Nephron progenitor cell (in vitro differentiated cells): ENCODE results near the gene UBE2E2.

Experiments
- DNase-seq: peaks from one replicate; pipeline ENCODE4 v3.0.0; 2021
- H3K27ac Mint-ChIP-seq: 2 replicates; pipeline ENCODE4 v1.8.0; 2021; ENCODE audit warnings: mild to moderate bottlenecking, moderate library complexity, mixed read lengths
- H3K27me3 Mint-ChIP-seq: 2 replicates; pipeline ENCODE4 v1.8.0; 2021; ENCODE audit warnings: mild to moderate bottlenecking, low read depth, mixed read lengths; ENCODE audit not compliant: poor library complexity
- H3K36me3 Mint-ChIP-seq: 2 replicates; pipeline ENCODE4 v1.8.0; 2021; ENCODE audit warnings: low read depth, mixed read lengths
- H3K4me1 Mint-ChIP-seq: 2 replicates; pipeline ENCODE4 v1.8.0; 2021; ENCODE audit warnings: mixed read lengths
- H3K4me3 Mint-ChIP-seq: 2 replicates; pipeline ENCODE4 v1.8.0; 2021; ENCODE audit warnings: mild to moderate bottlenecking, moderate library complexity, mixed read lengths
- H3K9me3 Mint-ChIP-seq: 2 replicates; pipeline ENCODE4 v1.8.0; 2021; ENCODE audit warnings: mild to moderate bottlenecking, moderate library complexity, mixed read lengths
- TF ChIP-seq, protein P1 (sequence below): fragments of 200-600 bp; sonication (generic); IDR thresholded peaks from 2 replicates; pipeline ENCODE4 v1.5.0; 2021; ENCODE audit warnings: antibody characterized with exemption

UBE2E2 gene

GRCh38 chr3:23182996-23183513 lies 20.1 kb upstream of the UBE2E2 start:
- no peaks in the 10 kb centered on the region for H3K9me3 Mint-ChIP-seq
- H3K4me1 Mint-ChIP-seq: no peaks in the 10 kb centered on the region
- no peak overlapping the region for H3K27ac Mint-ChIP-seq
- TF ChIP-seq, protein P1, sequence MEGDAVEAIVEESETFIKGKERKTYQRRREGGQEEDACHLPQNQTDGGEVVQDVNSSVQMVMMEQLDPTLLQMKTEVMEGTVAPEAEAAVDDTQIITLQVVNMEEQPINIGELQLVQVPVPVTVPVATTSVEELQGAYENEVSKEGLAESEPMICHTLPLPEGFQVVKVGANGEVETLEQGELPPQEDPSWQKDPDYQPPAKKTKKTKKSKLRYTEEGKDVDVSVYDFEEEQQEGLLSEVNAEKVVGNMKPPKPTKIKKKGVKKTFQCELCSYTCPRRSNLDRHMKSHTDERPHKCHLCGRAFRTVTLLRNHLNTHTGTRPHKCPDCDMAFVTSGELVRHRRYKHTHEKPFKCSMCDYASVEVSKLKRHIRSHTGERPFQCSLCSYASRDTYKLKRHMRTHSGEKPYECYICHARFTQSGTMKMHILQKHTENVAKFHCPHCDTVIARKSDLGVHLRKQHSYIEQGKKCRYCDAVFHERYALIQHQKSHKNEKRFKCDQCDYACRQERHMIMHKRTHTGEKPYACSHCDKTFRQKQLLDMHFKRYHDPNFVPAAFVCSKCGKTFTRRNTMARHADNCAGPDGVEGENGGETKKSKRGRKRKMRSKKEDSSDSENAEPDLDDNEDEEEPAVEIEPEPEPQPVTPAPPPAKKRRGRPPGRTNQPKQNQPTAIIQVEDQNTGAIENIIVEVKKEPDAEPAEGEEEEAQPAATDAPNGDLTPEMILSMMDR: no peak
- H3K4me3 Mint-ChIP-seq: no peak overlapping the region
- DNase-seq: no peak
- H3K36me3 Mint-ChIP-seq: no peaks in the 10 kb centered on the region
- no peaks in the 10 kb centered on the region for H3K27me3 Mint-ChIP-seq

GRCh38 chr3:23183731-23184130 lies 19.4 kb upstream of the UBE2E2 start:
- H3K9me3 Mint-ChIP-seq: no peaks in the 10 kb centered on the region
- TF ChIP-seq, protein P1: peak; percentile 44
- DNase-seq: peak; percentile 27
- no peaks in the 10 kb centered on the region for H3K36me3 Mint-ChIP-seq
- no peak overlapping the region for H3K4me3 Mint-ChIP-seq
- no peak overlapping the region for H3K27ac Mint-ChIP-seq
- no peaks in the 10 kb centered on the region for H3K27me3 Mint-ChIP-seq
- no peaks in the 10 kb centered on the region for H3K4me1 Mint-ChIP-seq

DNA sequence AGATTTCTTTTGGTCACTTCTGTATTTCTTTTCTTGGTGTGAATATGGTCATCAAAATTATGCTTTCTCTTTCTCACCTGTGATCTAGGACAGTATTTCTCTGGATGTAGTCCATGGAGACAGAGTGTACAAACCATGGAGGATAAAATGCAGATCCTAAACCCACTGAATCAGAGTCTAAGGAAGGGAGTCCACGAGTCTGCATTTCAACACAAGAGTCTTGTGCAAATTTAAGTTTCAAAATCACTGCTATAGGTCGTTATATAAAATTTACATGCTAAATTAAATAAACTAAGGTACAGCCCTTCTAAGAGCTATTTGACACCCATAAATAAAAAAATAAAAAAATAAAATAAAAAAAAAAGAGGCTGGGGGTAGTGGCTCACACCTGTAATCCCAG lies 17.3 kb upstream of the UBE2E2 start:
- H3K4me1 Mint-ChIP-seq: no peaks in the 10 kb centered on the region
- H3K36me3 Mint-ChIP-seq: no peaks in the 10 kb centered on the region
- H3K27me3 Mint-ChIP-seq: no peaks in the 10 kb centered on the region
- H3K27ac Mint-ChIP-seq: no peak overlapping the region
- TF ChIP-seq, protein P1: no peak
- no peaks in the 10 kb centered on the region for H3K9me3 Mint-ChIP-seq
- DNase-seq: no peak
- H3K4me3 Mint-ChIP-seq: no peak overlapping the region

DNA sequence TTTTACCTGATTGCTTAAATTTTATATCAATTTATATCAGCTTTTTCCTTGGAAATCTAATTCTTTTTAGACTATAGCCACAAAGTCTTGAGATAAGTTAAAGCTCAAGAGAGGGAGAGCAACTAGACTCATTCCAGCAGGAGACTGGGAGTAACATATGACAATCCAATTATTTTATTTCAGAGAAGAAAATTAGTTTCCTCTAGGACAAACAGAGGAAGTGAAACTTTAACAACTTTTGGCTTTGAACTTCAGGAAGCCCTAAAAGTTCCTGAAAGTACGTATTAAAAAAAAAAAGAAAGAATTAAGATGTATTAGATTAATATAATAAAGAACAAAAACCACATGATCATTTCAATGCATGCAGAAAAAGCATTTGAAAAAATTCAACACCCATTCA lies 13.9 kb upstream of the UBE2E2 start:
- no peaks in the 10 kb centered on the region for H3K36me3 Mint-ChIP-seq
- H3K9me3 Mint-ChIP-seq: no peaks in the 10 kb centered on the region
- no peak for DNase-seq
- no peak overlapping the region for H3K27ac Mint-ChIP-seq
- TF ChIP-seq, protein P1: no peak
- no peaks in the 10 kb centered on the region for H3K27me3 Mint-ChIP-seq
- no peak overlapping the region for H3K4me3 Mint-ChIP-seq
- H3K4me1 Mint-ChIP-seq: no peaks in the 10 kb centered on the region

DNA sequence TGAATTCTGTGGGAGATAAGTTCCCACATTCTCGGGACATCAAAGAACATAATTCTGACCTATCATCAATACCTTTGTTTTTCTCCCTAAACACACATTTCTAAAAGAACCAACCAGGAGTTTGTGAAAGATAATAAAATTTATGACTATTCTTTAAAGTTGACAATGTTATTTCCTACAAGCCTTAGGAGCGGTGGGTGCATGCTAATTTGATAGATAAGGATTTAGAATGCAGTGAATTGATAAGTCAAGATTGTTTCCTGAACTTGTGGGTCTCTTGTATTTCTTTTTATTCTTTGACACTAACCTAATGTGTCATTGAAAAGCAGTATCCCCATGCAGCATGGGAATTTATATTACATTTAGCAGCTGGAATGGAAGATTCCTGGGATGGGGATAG lies 10.3 kb upstream of the UBE2E2 start:
- no peaks in the 10 kb centered on the region for H3K36me3 Mint-ChIP-seq
- no peak overlapping the region for H3K4me3 Mint-ChIP-seq
- DNase-seq: no peak
- H3K9me3 Mint-ChIP-seq: no peaks in the 10 kb centered on the region
- H3K4me1 Mint-ChIP-seq: no peaks in the 10 kb centered on the region
- peaks cover 5% of the 10 kb centered on the region for H3K27me3 Mint-ChIP-seq
- TF ChIP-seq, protein P1: no peak
- H3K27ac Mint-ChIP-seq: no peak overlapping the region

GRCh38 chr3:23193831-23194230 lies 9.3 kb upstream of the UBE2E2 start:
- Mint-ChIP-seq H3K27me3 (peaks cover 5% of the 10 kb centered on the region), H3K27ac (no peak overlapping the region), H3K4me3 (no peak overlapping the region), H3K36me3 (no peaks in the 10 kb centered on the region), H3K4me1 (no peaks in the 10 kb centered on the region), H3K9me3 (no peaks in the 10 kb centered on the region)
- DNase-seq: no peak
- TF ChIP-seq, protein P1: no peak
